HG02938 (cell line): Measurements from ENCODE around the gene OSBP2.

Experiments used
- ATAC-seq: cut with Tn5 transposase; IDR thresholded peaks from one replicate; pipeline ENCODE4 v1.9.1; 2021; ENCODE audit warnings: mild to moderate bottlenecking, moderate library complexity; ENCODE audit not compliant: unreplicated experiment

The OSBP2 gene

GRCh38 chr22:30890686-30891442 lies 196.2 kb downstream of the OSBP2 start:
- ATAC-seq = no peak

GRCh38 chr22:30891443-30891755 lies 196.7 kb downstream of the OSBP2 start:
- ATAC-seq = no peak

- no peak for ATAC-seq
These were observed 197.1 kb downstream of the OSBP2 start for GRCh38 chr22:30891781-30892180.

GRCh38 chr22:30892286-30892685 lies 197.6 kb downstream of the OSBP2 start:
- ATAC-seq = no peak

GRCh38 chr22:30892731-30893221 lies 198.1 kb downstream of the OSBP2 start:
- no peak for ATAC-seq

- no peak for ATAC-seq
These were observed 199.0 kb downstream of the OSBP2 start for GRCh38 chr22:30893434-30894370.

- no peak for ATAC-seq
These were observed 199.7 kb downstream of the OSBP2 start for GRCh38 chr22:30894371-30894740.

- no peak for ATAC-seq
These were observed 208.1 kb downstream of the OSBP2 start for GRCh38 chr22:30902496-30903357.

- no peak for ATAC-seq
These were observed 209.3 kb downstream of the OSBP2 start for GRCh38 chr22:30903876-30904460.

GRCh38 chr22:30905696-30906341 lies 211.1 kb downstream of the OSBP2 start:
- ATAC-seq = no peak

GRCh38 chr22:30906411-30906810 lies 211.7 kb downstream of the OSBP2 start:
- ATAC-seq = no peak

- ATAC-seq = no peak
These were observed 212.3 kb downstream of the OSBP2 start for GRCh38 chr22:30906946-30907345.

- ATAC-seq = no peak
These were observed 213.4 kb downstream of the OSBP2 start for GRCh38 chr22:30908051-30908461.

- ATAC-seq = no peak
These were observed 214.6 kb downstream of the OSBP2 start for GRCh38 chr22:30909306-30909705.

GRCh38 chr22:30910358-30910757 lies 215.7 kb downstream of the OSBP2 start:
- no peak for ATAC-seq

GRCh38 chr22:30918761-30919160 lies 224.1 kb downstream of the OSBP2 start:
- no peak for ATAC-seq

- no peak for ATAC-seq
These were observed 225.3 kb downstream of the OSBP2 start for GRCh38 chr22:30919973-30920372.

- ATAC-seq = no peak
These were observed 225.7 kb downstream of the OSBP2 start for GRCh38 chr22:30920407-30920806.

- no peak for ATAC-seq
These were observed 226.4 kb downstream of the OSBP2 start for GRCh38 chr22:30921108-30921507.

GRCh38 chr22:30922151-30922611 lies 227.5 kb downstream of the OSBP2 start:
- ATAC-seq = no peak
